Measurements from ENCODE around the gene KARS1.

GRCh38 chr16:75679366-75679765, 31.9 kb upstream of the KARS1 start:
- TF ChIP-seq CTCF (IDR thresholded peaks at IDR 0.05) (no peak), POLR2A (IDR thresholded peaks at IDR 0.05) (no peak)

Data from heart left ventricle (tissue), 13 donors.